ENCODE results near the gene NUDT1. TPM values are rescaled to one million over a fixed set of nuclear protein-coding genes. Genes with fewer than 3 reads are reported as not detected.

Gene NUDT1
- total RNA-seq = 28.8 and 34.8 TPM in 2 replicates

GRCh38 chr7:2241580-2242540 lies at the start of gene NUDT1, which contains the start of gene MRM2:
NUDT1 (plus strand) TSS chr7:2242226; CDS start chr7:2244575, 2,349 bp downstream.
MRM2 (minus strand) TSS chr7:2242205; CDS start chr7:2242169, 36 bp downstream.

GRCh38 chr7:2232766-2233520 lies 9.1 kb upstream of the NUDT1 start, which contains the start of gene MAD1L1:
MAD1L1 (minus strand) TSS chr7:2232945; CDS start chr7:2230133, 2,812 bp downstream.

Other genes with a start within 250 kb of the NUDT1 start
- 55.9 and 76.3 TPM in 2 replicates for gene MAD1L1, start 9.3 kb upstream of the NUDT1 start, total RNA-seq
- 12.9 and 17.2 TPM in 2 replicates for gene MRM2, start within 50 bp of the NUDT1 start, total RNA-seq
- gene SNX8, start 72.2 kb downstream of the NUDT1 start, total RNA-seq = 8.8 and 13.9 TPM in 2 replicates
- 154 and 207 TPM in 2 replicates for gene EIF3B, start 112.6 kb downstream of the NUDT1 start, total RNA-seq
- 2.6 and 7.1 TPM in 2 replicates for gene CHST12, start 161.4 kb downstream of the NUDT1 start, total RNA-seq
- gene GRIFIN, start 234.2 kb downstream of the NUDT1 start, total RNA-seq = not detected in 2 replicates